Sigmoid colon (tissue), 7 donors: ENCODE measurements around the gene GAGE10. TPM values are rescaled to one million over a fixed set of nuclear protein-coding genes. Genes with fewer than 3 reads are reported as not detected.

Experiments used
- DNase-seq: peaks from one replicate; pipeline ENCODE4 v3.0.0-alpha.2; 2019
- H3K27ac ChIP-seq, 4 donors: fragments of 200-600 bp; sonication (generic); one replicate each; pipeline ENCODE4 v1.5.1; 2016 to 2019; ENCODE audit warnings: mild to moderate bottlenecking in 1 of 4
- H3K27me3 ChIP-seq, 3 donors: fragments of 200-600 bp; sonication (generic); one replicate each; pipeline ENCODE4 v1.5.1; 2019; ENCODE audit warnings: mild to moderate bottlenecking in 1 of 3
- H3K36me3 ChIP-seq, 4 donors: fragments of 200-600 bp; sonication (generic); one replicate each; pipeline ENCODE4 v1.5.1; 2016 to 2019
- H3K4me1 ChIP-seq, 4 donors: fragments of 200-600 bp; sonication (generic); one replicate each; pipeline ENCODE4 v1.5.1; 2017 to 2019
- H3K4me3 ChIP-seq, 4 donors: fragments of 200-600 bp; sonication (generic); one replicate each; pipeline ENCODE4 v1.5.1; 2017 to 2019; ENCODE audit warnings: mild to moderate bottlenecking in 2 of 4, moderate library complexity in 1 of 4
- H3K9me3 ChIP-seq, 4 donors: fragments of 200-600 bp in 3 of 4; sonication (generic) in 3 of 4; one replicate each; pipeline versions ENCODE4 v1.5.1 to v1.6.1; 2013 to 2019
- EP300 ChIP-seq, 4 donors: sonication (generic); formaldehyde crosslinking; IDR thresholded peaks; one replicate each; pipeline ENCODE4 v1.6.1; 2017; ENCODE audit warnings: antibody characterized with exemption in 4 of 4
- POLR2A ChIP-seq, 2 donors: fragments of 450-650 bp; IDR thresholded peaks; one replicate each; pipeline ENCODE4 v1.6.1; 2016; ENCODE audit warnings: antibody characterized with exemption in 2 of 2, mild to moderate bottlenecking in 2 of 2, moderate library complexity in 2 of 2
- POLR2AphosphoS5 ChIP-seq, 4 donors: sonication (generic); formaldehyde crosslinking; IDR thresholded peaks; one replicate each; pipeline ENCODE4 v1.6.1; 2017; ENCODE audit warnings: antibody characterized with exemption in 4 of 4
- WGBS, 2 donors: extraction: QIAGEN DNeasy Blood & Tissue Kit; methylation state at CpG; one replicate each; pipeline ENCODE4 v1.1.7; 2013; 5-methylcytosine and 5-hydroxymethylcytosine counted together
- intact Hi-C: fragments of 100-400 bp; cut with DNase I; formaldehyde crosslinking; loops from one replicate; pipeline ENCODE4 v1.15.1; 2023
- polyA plus RNA-seq, 3 donors: library from polyadenylated mRNA; stranded (reverse); fragments of 200-250 nt; gene quantifications; one replicate each; pipeline ENCODE4 v1.2.3, GENCODE V29; 2013
- total RNA-seq, 4 donors: library from RNA; depleted of rRNA; stranded (reverse); fragments of >200 nt; gene quantifications; one replicate each; pipeline ENCODE4 v1.1.0, GENCODE V29; 2016
- TF ChIP-seq, protein P1 (sequence below), 4 experiments: fragments of 450-650 bp in 3 of 4; fragments of 200-600 bp in 1 of 4; IDR thresholded peaks; one replicate each; pipeline ENCODE4 v1.5.1; 2016 to 2019; ENCODE audit warnings: antibody characterized with exemption in 4 of 4, mild to moderate bottlenecking in 3 of 4, moderate library complexity in 2 of 4
- donor health status: healthy with polysubstance abuse.
- donor health status: Bipolar disorder and iron deficiency.
- donor health status: healthy.

GAGE10 gene, protein sequence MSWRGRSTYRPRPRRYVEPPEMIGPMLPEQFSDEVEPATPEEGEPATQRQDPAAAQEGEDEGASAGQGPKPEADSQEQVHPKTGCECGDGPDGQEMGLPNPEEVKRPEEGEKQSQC
- not detected for total RNA-seq
- not detected for polyA plus RNA-seq

DNA sequence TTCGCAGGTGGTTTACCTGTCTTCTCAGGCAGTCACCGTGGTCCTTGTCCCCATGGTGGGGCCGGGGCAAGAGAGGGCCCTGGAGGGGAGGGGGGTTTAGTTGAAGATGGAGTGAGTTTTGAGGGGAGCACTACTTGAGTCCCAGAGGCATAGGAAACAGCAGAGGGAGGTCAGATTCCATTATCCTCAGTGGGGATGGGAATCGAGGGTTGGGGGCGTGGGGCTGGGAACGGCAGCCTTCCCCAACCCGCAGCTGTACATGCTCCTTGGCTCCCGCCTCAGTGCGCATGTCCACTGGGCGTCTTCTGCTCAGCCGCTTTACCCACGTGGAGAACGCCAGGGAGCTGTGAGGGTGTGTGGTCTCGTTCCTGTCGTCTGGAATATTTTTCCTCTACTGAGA, at the start of gene GAGE10:
Gene GAGE10, plus strand, starts transcription at position 301 of the 400 bp plus-strand sequence. CDS start 1,214 bp downstream, outside the sequence.
- intact Hi-C loops: no loop called here
- Histone ChIP-seq H3K36me3 (no peaks in the 10 kb centered on the region), H3K9me3 (no peaks in the 10 kb centered on the region), H3K27ac (no peak within 1 kb of the TSS), H3K27me3 (no peaks in the 10 kb centered on the region), H3K4me3 (no peak within 1 kb of the TSS), H3K4me1 (no peaks in the 10 kb centered on the region)
- TF ChIP-seq EP300 (IDR thresholded peaks at IDR 0.05) (no peak), POLR2A (IDR thresholded peaks at IDR 0.05) (no peak), POLR2AphosphoS5 (IDR thresholded peaks at IDR 0.05) (no peak)
- TF ChIP-seq, protein P1, sequence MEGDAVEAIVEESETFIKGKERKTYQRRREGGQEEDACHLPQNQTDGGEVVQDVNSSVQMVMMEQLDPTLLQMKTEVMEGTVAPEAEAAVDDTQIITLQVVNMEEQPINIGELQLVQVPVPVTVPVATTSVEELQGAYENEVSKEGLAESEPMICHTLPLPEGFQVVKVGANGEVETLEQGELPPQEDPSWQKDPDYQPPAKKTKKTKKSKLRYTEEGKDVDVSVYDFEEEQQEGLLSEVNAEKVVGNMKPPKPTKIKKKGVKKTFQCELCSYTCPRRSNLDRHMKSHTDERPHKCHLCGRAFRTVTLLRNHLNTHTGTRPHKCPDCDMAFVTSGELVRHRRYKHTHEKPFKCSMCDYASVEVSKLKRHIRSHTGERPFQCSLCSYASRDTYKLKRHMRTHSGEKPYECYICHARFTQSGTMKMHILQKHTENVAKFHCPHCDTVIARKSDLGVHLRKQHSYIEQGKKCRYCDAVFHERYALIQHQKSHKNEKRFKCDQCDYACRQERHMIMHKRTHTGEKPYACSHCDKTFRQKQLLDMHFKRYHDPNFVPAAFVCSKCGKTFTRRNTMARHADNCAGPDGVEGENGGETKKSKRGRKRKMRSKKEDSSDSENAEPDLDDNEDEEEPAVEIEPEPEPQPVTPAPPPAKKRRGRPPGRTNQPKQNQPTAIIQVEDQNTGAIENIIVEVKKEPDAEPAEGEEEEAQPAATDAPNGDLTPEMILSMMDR (IDR thresholded peaks at IDR 0.05): no peak
- no peak for DNase-seq
- 86 to 88% methylated on average over 15 of the region's 15 CpGs for WGBS, 2 donors

DNA sequence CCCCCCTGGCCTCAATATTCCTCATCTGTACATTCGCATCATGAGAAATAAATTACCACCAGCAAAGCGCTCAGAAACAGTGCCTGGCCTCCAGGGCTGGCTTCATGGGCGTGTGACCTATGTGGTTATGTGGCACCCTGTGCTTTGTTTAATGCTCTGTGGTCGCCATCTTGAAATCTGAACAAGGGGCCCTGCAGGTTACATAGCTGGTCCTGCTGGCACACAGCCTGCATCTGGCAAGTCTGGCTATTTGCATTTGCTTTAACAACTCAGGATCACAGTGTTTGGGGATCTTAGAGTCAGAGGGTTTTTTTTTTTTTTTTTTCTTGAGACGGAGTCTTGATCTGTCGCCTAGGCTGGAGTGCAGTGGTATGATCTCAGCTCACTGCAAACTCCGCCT, 48.8 kb upstream of the GAGE10 start:
- Histone ChIP-seq H3K4me1 (no peaks in the 10 kb centered on the region), H3K27me3 (peaks cover 0 to 3% (median 0%) of the 10 kb centered on the region in 3 donors), H3K27ac (no peak overlapping the region), H3K9me3 (no peaks in the 10 kb centered on the region), H3K4me3 (no peak overlapping the region), H3K36me3 (peaks cover 0 to 7% (median 0%) of the 10 kb centered on the region in 4 donors)
- 92 to 98% methylated on average over 7 of the region's 7 CpGs for WGBS, 2 donors
- DNase-seq: no peak
- intact Hi-C loops: no loop called here
- TF ChIP-seq EP300 (IDR thresholded peaks at IDR 0.05) (no peak), POLR2A (IDR thresholded peaks at IDR 0.05) (no peak), POLR2AphosphoS5 (IDR thresholded peaks at IDR 0.05) (no peak)
- TF ChIP-seq, protein P1 (IDR thresholded peaks at IDR 0.05): no peak

DNA sequence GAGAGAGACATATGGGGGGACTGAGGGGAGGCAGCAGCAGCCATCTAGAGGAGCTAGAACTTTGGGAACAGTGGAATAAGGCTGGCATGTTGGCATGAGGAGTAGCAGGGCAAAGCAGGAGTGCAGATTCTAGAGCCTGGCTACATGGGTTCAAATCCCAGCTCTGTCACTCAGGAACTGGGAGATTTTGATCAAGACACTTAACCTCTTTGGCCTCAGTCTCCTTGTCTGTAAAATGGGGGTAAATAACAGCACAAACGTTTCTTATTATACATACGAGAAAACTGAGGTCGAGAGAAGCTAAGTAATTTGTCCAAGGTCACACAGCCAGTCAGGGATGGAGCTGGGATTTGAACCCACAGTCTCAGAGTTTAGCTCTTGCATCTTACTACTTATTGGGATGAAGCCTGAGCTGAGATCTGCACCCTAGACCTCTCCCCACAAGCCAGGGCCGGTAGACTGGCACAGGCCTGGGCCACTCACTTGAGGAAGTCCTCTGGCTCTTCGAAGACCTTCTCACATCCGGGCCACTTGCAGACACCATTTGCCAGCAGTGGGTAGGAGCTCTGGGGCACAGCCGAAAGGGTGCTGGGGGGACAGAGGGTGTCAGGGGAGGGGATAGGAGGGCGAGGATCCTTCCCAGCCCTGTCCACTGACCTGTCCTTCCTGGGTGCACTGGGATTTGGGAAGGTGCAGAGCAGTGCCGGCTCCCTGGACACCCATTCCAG, 47.0 kb upstream of the GAGE10 start:
- no peaks in the 10 kb centered on the region for H3K4me1 ChIP-seq
- no peak for DNase-seq
- 85 to 88% methylated on average over 9 of the region's 9 CpGs for WGBS, 2 donors
- H3K27me3 ChIP-seq: peaks cover 0 to 3% (median 0%) of the 10 kb centered on the region in 3 donors
- intact Hi-C loops: no loop called here
- no peaks in the 10 kb centered on the region for H3K36me3 ChIP-seq
- no peak overlapping the region for H3K27ac ChIP-seq
- no peaks in the 10 kb centered on the region for H3K9me3 ChIP-seq
- no peak overlapping the region for H3K4me3 ChIP-seq
- TF ChIP-seq POLR2A (IDR thresholded peaks at IDR 0.05): no peak
- TF ChIP-seq EP300 (IDR thresholded peaks at IDR 0.05): no peak
- TF ChIP-seq, protein P1 (IDR thresholded peaks at IDR 0.05): no peak
- TF ChIP-seq POLR2AphosphoS5 (IDR thresholded peaks at IDR 0.05): no peak

DNA sequence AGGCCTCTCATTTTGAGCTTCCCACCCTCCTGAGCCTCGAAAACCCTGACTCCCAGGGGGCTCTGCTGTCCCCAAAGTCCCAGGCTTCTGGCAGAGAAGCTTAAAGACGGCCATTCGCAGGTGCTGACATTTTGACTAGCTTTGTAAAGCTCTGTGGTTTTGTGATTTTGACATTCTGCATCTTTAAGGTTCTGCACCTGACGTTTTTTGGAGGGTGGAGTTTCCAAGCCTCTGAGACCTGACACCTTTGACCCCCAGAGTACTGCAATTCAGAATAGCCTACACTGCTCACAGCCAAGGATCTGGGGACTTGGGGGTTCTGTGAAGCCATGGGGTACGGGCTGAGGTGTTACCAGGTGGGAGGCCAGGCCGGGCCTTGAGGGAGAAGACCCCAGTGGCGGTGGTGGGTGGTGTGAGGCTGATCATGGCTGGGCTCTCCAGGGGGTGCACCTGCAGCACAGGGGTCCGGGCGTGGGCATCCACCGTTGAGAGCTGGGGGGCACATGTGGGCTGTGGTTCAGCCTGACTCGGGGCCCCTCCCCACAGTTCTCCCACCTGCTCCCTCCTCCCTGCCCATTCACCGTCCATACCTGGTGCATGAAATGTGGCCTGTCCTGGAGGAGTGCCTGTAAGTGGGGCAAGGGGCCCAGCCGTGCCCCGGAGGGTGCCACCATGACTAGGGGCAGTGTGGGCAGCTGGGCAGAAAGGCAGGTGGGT, 46.2 kb upstream of the GAGE10 start:
- H3K4me3 ChIP-seq: no peak overlapping the region
- H3K36me3 ChIP-seq: no peaks in the 10 kb centered on the region
- no peaks in the 10 kb centered on the region for H3K9me3 ChIP-seq
- peaks cover 0 to 3% (median 0%) of the 10 kb centered on the region in 3 donors for H3K27me3 ChIP-seq
- 80% methylated on average over 14 of the region's 14 CpGs for WGBS, 2 donors
- TF ChIP-seq POLR2AphosphoS5 (IDR thresholded peaks at IDR 0.05) (no peak), EP300 (IDR thresholded peaks at IDR 0.05) (no peak), POLR2A (IDR thresholded peaks at IDR 0.05) (no peak)
- TF ChIP-seq, protein P1 (IDR thresholded peaks at IDR 0.05): no peak
- no peaks in the 10 kb centered on the region for H3K4me1 ChIP-seq
- intact Hi-C loops: no loop called here
- no peak for DNase-seq
- no peak overlapping the region for H3K27ac ChIP-seq
